HG03354 (cell line): Measurements from ENCODE around the gene CHL1.

Source experiments
- ATAC-seq: cut with Tn5 transposase; IDR thresholded peaks from one replicate; pipeline ENCODE4 v1.9.1; 2021; ENCODE audit warnings: mild to moderate bottlenecking; ENCODE audit not compliant: unreplicated experiment, poor library complexity, severe bottlenecking

CHL1 gene

GRCh38 chr3:210669-211068 is 14.1 kb downstream of the CHL1 start:
- no peak for ATAC-seq

- ATAC-seq, result peak; percentile 80
Measured at GRCh38 chr3:212432-212831, 15.9 kb downstream of the CHL1 start.

DNA sequence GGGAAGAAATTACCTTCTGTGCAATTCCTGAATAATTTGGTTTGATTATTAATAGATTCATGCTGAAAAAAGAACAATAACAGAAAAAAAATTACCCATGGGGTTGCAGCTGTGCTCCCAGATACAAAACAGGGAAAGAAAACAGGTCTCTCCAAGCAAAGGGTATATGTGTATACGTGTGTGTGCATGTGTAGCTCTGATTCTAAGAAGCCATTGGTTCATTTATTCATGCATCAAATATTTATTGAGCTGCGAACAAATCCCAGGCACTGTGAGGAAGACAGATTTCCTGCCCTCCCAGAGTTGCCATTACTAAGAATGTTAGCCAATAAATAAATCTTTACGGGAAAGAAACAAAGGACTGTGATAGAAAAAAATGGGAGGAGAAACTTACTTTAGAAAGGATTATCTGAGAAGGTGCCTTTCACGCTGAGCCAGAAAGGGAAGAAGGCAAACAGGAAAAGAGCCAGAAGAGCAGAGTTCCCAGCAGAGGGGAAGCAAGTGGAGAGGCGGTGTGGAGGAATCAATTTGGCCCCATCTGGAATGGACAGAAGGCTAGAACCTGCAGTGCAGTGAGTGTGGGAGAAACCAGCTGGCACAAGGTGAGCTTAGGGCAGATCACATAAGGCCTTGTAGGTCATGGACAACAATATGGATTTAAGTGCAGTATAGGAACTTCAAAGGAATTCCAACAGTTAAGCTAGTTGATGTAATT is 20.7 kb downstream of the CHL1 start:
- ATAC-seq, result peak; percentile 22

GRCh38 chr3:217948-218347 is 21.4 kb downstream of the CHL1 start:
- peak; percentile 55 for ATAC-seq

- ATAC-seq, result no peak
Measured at GRCh38 chr3:228442-229182, 32.0 kb downstream of the CHL1 start.

DNA sequence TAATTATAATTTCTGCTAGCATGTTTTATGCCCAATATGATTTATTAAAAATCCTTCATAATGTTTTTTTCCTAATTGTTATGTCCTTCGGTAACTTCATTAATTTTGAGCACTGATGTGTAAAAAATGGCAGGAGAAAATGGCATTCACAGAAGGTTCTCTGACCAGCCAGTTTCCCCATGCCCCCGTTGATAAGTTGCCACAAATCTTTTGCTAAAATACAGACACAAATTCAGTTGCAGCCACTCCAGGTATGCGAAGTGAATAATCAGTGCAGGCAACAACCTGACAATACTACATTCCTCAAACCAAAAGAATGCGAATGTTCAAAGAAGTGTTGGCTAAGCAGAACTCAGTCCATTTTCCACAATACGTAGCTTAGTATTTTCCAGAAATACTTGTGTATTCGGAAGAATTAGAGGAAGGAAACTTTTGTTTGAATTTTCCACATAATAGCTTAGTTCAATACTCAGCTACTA is 32.7 kb downstream of the CHL1 start:
- no peak for ATAC-seq

DNA sequence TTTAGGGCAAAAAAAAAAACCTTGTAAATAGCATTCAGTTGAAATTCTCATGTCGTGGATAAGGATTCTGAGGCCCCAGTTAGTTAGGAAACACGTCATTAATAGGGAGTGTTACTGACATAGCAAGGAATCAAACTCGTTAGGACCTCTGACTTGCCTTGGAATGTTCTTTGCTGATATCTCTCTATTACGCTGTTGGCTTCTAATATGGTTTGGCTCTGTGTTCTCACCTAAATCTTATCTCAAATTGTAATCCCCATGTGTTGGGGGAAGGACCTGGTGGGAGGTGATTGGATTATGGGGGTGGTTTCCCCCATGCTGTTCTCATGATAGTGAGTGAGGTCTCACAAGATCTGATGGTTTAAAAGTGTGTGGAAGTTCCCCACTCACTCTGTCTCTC is 40.3 kb downstream of the CHL1 start:
- ATAC-seq, result no peak

DNA sequence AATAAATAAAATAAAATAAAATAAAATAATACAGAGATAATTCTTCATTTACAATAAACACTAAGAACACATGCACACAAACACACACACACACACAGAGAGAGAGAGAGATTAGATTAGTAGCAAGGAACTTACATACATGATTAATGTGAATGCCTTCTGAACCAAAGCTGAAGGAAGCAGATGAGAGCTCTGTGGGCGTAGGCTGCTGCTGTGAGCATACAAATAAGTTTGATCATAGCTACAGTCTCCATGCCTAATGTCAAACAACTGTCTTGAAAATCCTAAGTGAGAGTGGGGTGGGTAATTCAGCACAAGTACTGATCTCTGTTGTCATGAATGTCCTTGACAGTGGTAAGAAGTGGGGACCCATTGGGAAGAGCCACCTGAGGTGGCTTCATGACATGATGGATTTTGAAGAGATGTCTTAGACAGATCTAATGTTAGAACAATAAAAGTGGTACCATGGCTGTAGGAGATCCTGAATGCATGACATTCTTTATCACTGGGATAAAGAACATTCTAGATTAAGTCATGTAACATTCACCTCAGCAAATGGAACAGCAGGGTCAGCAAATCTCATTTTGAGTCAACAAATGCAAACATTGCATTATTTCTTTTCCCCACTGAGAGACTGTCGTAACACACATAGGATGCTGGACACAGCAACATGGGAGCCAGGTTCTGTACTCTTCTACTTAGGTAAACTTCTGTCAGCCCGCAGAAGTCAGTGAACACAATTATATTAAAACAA is 46.2 kb downstream of the CHL1 start:
- ATAC-seq, result no peak

GRCh38 chr3:243356-243725 is 46.8 kb downstream of the CHL1 start:
- no peak for ATAC-seq

- ATAC-seq, result no peak
Measured at GRCh38 chr3:244041-244440, 47.5 kb downstream of the CHL1 start.

DNA sequence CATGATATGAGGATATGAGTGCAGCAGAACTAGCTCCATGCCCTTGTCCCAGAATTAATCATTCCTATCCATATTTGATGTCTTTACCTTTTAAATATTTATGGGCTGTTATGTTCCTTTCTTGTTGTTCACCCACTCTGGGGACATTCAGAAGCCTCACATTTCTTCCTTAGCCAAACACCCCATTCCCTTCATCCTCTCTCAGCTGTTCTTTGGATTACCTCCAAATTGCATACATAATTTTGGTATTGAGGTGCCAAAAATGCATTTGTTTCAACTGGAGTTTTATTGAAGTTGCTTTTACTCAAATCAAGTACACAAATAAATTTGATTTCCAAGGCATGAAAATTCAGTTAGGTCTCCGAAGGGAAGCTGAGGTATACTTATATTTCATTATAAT is 51.4 kb downstream of the CHL1 start:
- ATAC-seq, result no peak

GRCh38 chr3:248864-249520 is 52.4 kb downstream of the CHL1 start:
- no peak for ATAC-seq

GRCh38 chr3:249587-250262 is 53.2 kb downstream of the CHL1 start:
- no peak for ATAC-seq

- ATAC-seq, result no peak
Measured at GRCh38 chr3:256501-256900, 59.9 kb downstream of the CHL1 start.

GRCh38 chr3:257826-258225 is 61.3 kb downstream of the CHL1 start:
- ATAC-seq, result no peak

GRCh38 chr3:260898-261297 is 64.3 kb downstream of the CHL1 start:
- no peak for ATAC-seq

GRCh38 chr3:263393-263792 is 66.8 kb downstream of the CHL1 start:
- no peak for ATAC-seq

GRCh38 chr3:264394-265156 is 68.0 kb downstream of the CHL1 start:
- ATAC-seq, result no peak

DNA sequence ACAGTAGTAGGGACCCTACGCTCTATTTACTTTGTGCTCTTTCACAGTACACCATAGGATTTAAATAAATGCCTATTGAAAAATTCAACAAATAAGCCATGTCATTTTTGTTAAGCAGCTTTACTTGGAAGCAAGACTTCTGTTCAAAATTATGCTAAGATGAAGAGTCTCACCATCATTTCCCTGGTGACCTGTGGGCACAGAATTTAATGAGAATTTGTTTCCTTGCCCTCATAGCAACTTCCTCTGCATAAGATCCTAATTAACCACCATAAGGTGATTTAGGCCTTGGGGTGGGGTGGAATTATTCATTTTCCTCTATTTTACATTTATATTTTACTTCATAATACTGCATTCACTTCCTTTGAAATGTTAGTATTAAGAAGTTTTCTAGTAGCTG is 70.5 kb downstream of the CHL1 start:
- no peak for ATAC-seq
